MM.1S (cell line): ENCODE data around the gene RFX2.

Source experiments
- EZH2 ChIP-seq: fragments of 300-600 bp; sonication (generic); optimal IDR thresholded peaks from 2 replicates; pipeline ENCODE3; 2017; ENCODE audit warnings: low read depth, mild to moderate bottlenecking, antibody characterized with exemption, low read length, mixed read lengths
- EZH2phosphoT487 ChIP-seq: fragments of 300-600 bp; sonication (generic); IDR thresholded peaks from 2 replicates; pipeline ENCODE4 v1.6.1; 2018; ENCODE audit warnings: antibody characterized with exemption, low read length
- TF ChIP-seq, protein P1 (sequence below): fragments of 300-600 bp; sonication (generic); IDR thresholded peaks from 2 replicates; pipeline ENCODE4 v1.5.1; 2016; ENCODE audit warnings: antibody characterized with exemption, low read length, mixed read lengths

- TF ChIP-seq EZH2 (no peak), EZH2phosphoT487 (no peak)
- TF ChIP-seq, protein P1, sequence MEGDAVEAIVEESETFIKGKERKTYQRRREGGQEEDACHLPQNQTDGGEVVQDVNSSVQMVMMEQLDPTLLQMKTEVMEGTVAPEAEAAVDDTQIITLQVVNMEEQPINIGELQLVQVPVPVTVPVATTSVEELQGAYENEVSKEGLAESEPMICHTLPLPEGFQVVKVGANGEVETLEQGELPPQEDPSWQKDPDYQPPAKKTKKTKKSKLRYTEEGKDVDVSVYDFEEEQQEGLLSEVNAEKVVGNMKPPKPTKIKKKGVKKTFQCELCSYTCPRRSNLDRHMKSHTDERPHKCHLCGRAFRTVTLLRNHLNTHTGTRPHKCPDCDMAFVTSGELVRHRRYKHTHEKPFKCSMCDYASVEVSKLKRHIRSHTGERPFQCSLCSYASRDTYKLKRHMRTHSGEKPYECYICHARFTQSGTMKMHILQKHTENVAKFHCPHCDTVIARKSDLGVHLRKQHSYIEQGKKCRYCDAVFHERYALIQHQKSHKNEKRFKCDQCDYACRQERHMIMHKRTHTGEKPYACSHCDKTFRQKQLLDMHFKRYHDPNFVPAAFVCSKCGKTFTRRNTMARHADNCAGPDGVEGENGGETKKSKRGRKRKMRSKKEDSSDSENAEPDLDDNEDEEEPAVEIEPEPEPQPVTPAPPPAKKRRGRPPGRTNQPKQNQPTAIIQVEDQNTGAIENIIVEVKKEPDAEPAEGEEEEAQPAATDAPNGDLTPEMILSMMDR = no peak
These were observed 40.0 kb upstream of the RFX2 start for GRCh38 chr19:6150289-6150688.
